GM23248 (cell line): ENCODE measurements around the gene PALM.

Experiments used
- EZH2 ChIP-seq: fragments of 200-600 bp; sonication (generic); IDR thresholded peaks from 2 replicates; pipeline ENCODE4 v1.6.1; 2018; ENCODE audit warnings: antibody characterized with exemption, mild to moderate bottlenecking; ENCODE audit not compliant: insufficient read depth, poor library complexity, severe bottlenecking
- EZH2phosphoT487 ChIP-seq: fragments of 200-600 bp; sonication (generic); IDR thresholded peaks from 2 replicates; pipeline ENCODE4 v1.6.1; 2018; ENCODE audit warnings: antibody characterized with exemption, moderate library complexity, mild to moderate bottlenecking, low read depth; ENCODE audit not compliant: insufficient read depth

GRCh38 chr19:686589-687297, 22.0 kb upstream of the PALM start:
- TF ChIP-seq EZH2 (no peak), EZH2phosphoT487 (no peak)
